GM12878 (cell line): Measurements from ENCODE around the gene PAX5. TPM values are rescaled to one million over a fixed set of nuclear protein-coding genes. Genes with fewer than 3 reads are reported as not detected.
A peak's percentile ranks its signal among the peaks of the same experiment; 100 is the strongest.

Experiments used
- IKZF1 ChIP-seq: fragments of 450-650 bp; conservative IDR thresholded peaks from 2 replicates; pipeline ENCODE4 v1.6.1; 2017; ENCODE audit warnings: antibody characterized with exemption, mild to moderate bottlenecking
- MTA2 ChIP-seq: fragments of 450-650 bp; IDR thresholded peaks from 2 replicates; pipeline ENCODE4 v1.6.1; 2016; ENCODE audit warnings: low read depth, mild to moderate bottlenecking, moderate library complexity
- POU2F2 ChIP-seq: IDR thresholded peaks from 3 replicates; pipeline ENCODE4 v1.6.1; 2011; ENCODE audit warnings: low read depth, mild to moderate bottlenecking, low read length, borderline replicate concordance
- SRF ChIP-seq, 2 experiments: IDR thresholded peaks; 2 replicates each; pipeline ENCODE4 v1.6.1; 2011; ENCODE audit warnings: low read depth in 2 of 2, low read length in 2 of 2, mild to moderate bottlenecking in 1 of 2, moderate library complexity in 1 of 2
- TBL1XR1 ChIP-seq: IDR thresholded peaks from 2 replicates; pipeline ENCODE4 v1.6.1; 2012; ENCODE audit warnings: low read depth, low read length, improper control_type of control experiment
- WRNIP1 ChIP-seq: IDR thresholded peaks from 2 replicates; pipeline ENCODE4 v1.6.1; 2011; ENCODE audit warnings: low read depth, low read length, improper control_type of control experiment, borderline replicate concordance
- polyA plus RNA-seq, 11 experiments: library from polyadenylated mRNA; depleted of rRNA in 4 of 11; unstranded in 6 of 11; stranded (reverse) in 5 of 11; fragments of >200 nt; fragmentation: Nextera tagmentation in 4 of 11; fragmentation: Illumina TruSeq in 1 of 11; extraction: Ambion mirVana in 4 of 11; extraction: Trizol in 1 of 11; gene quantifications; 1 replicate in 1 of 11; 2 replicates in 10 of 11; pipeline versions ENCODE4 v1.2.1 to v1.2.3, GENCODE V29; 2011 to 2016; ENCODE audit warnings: inconsistent platforms in 2 of 11, missing spikeins in 2 of 11, low read depth in 1 of 11
- total RNA-seq, 4 experiments: library from RNA; depleted of rRNA in 3 of 4; stranded (reverse); fragments of >200 nt in 3 of 4; fragmentation: Illumina TruSeq in 1 of 4; extraction: Trizol in 1 of 4; gene quantifications; 2 replicates each; pipeline versions ENCODE4 v1.2.1 to v1.2.3, GENCODE V29; 2013 to 2021
- TF ChIP-seq, protein P1 (sequence below): fragments of 450-650 bp; formaldehyde crosslinking; IDR thresholded peaks from 2 replicates; pipeline ENCODE4 v1.4.0; 2022; ENCODE audit warnings: mild to moderate bottlenecking, moderate library complexity
- TF ChIP-seq, protein P2 (sequence below): fragments of 150-350 bp; IDR thresholded peaks from 2 replicates; pipeline ENCODE4 v1.6.1; 2016; ENCODE audit warnings: low read depth, low read length
- TF ChIP-seq, protein P3 (sequence below): fragments of 450-650 bp; IDR thresholded peaks from 2 replicates; pipeline ENCODE4 v1.6.1; 2016; ENCODE audit warnings: mild to moderate bottlenecking
- TF ChIP-seq, protein P4 (sequence below): IDR thresholded peaks from 2 replicates; pipeline ENCODE4 v1.6.1; 2012; ENCODE audit warnings: low read depth, low read length, improper control_type of control experiment

PAX5 gene
- total and polyA plus RNA-seq, 10 of the 15 experiments (the other 5 are each of a cell fraction or from before 2014, with no cell fraction given): 2.2 to 123 (median 31.9) TPM

DNA sequence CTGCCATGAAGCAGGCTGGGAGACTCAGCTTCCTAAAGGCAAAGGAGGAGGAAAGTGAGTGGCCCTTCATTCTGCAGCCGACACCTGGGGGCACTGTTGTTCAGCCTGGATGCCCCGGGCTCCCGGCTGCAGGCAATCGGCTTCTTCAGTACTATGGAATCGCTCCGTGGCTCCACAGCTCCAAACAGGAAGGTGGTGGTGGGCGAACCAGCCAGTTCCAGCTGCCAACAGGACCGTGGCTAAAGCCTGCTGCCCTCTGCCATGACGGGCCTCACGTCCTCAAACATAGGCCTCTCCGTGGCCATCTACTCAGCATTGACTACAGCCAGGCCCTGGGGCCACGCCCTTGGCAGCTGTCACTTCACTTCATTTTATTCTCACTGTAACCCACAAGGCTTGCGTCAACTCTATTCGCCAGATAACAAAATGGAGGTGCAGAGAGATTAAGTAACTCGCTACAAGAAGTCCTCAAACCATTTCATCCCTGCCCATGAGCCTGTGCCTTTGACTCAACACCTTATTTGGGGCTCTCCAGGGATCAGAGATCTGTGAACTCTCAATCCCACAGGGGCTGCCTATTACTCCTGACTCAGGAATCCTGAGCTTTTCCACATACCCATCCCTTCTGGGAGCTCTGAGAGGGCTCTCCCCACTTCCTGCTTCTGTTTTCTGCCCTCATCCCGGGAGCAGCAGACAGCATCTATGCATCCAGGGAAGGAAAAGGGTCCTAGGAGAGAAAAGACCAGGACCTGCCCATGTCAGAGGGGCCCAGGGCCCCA is 38.0 kb downstream of the PAX5 start (continued):
- TF ChIP-seq, protein P1, sequence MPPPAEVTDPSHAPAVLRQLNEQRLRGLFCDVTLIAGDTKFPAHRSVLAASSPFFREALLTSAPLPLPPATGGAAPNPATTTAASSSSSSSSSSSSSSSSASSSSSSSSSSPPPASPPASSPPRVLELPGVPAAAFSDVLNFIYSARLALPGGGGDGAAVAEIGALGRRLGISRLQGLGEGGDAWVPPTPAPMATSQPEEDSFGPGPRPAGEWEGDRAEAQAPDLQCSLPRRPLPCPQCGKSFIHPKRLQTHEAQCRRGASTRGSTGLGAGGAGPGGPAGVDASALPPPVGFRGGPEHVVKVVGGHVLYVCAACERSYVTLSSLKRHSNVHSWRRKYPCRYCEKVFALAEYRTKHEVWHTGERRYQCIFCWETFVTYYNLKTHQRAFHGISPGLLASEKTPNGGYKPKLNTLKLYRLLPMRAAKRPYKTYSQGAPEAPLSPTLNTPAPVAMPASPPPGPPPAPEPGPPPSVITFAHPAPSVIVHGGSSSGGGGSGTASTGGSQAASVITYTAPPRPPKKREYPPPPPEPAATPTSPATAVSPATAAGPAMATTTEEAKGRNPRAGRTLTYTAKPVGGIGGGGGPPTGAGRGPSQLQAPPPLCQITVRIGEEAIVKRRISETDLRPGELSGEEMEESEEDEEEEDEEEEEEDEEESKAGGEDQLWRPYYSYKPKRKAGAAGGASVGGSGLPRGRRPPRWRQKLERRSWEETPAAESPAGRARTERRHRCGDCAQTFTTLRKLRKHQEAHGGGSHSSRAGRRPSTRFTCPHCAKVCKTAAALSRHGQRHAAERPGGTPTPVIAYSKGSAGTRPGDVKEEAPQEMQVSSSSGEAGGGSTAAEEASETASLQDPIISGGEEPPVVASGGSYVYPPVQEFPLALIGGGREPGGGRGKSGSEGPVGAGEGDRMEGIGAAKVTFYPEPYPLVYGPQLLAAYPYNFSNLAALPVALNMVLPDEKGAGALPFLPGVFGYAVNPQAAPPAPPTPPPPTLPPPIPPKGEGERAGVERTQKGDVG (CRISPR knock-in tag): no peak
- no peak for TF ChIP-seq POU2F2
- TF ChIP-seq, protein P2, sequence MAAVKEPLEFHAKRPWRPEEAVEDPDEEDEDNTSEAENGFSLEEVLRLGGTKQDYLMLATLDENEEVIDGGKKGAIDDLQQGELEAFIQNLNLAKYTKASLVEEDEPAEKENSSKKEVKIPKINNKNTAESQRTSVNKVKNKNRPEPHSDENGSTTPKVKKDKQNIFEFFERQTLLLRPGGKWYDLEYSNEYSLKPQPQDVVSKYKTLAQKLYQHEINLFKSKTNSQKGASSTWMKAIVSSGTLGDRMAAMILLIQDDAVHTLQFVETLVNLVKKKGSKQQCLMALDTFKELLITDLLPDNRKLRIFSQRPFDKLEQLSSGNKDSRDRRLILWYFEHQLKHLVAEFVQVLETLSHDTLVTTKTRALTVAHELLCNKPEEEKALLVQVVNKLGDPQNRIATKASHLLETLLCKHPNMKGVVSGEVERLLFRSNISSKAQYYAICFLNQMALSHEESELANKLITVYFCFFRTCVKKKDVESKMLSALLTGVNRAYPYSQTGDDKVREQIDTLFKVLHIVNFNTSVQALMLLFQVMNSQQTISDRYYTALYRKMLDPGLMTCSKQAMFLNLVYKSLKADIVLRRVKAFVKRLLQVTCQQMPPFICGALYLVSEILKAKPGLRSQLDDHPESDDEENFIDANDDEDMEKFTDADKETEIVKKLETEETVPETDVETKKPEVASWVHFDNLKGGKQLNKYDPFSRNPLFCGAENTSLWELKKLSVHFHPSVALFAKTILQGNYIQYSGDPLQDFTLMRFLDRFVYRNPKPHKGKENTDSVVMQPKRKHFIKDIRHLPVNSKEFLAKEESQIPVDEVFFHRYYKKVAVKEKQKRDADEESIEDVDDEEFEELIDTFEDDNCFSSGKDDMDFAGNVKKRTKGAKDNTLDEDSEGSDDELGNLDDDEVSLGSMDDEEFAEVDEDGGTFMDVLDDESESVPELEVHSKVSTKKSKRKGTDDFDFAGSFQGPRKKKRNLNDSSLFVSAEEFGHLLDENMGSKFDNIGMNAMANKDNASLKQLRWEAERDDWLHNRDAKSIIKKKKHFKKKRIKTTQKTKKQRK: no peak
- TF ChIP-seq SRF (IDR thresholded peaks at IDR 0.05; ENCODE audit: low read depth in 2 of 2, low read length in 2 of 2): 0 out of 4 replicates have a peak, but pooled peaks of 1 of the 2 experiments have one; percentile 6
- TF ChIP-seq MTA2: peak; percentile 46
- TF ChIP-seq, protein P3, sequence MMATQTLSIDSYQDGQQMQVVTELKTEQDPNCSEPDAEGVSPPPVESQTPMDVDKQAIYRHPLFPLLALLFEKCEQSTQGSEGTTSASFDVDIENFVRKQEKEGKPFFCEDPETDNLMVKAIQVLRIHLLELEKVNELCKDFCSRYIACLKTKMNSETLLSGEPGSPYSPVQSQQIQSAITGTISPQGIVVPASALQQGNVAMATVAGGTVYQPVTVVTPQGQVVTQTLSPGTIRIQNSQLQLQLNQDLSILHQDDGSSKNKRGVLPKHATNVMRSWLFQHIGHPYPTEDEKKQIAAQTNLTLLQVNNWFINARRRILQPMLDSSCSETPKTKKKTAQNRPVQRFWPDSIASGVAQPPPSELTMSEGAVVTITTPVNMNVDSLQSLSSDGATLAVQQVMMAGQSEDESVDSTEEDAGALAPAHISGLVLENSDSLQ: peak; percentile 90
- peak; percentile 93 for TF ChIP-seq IKZF1
- TF ChIP-seq, protein P4, sequence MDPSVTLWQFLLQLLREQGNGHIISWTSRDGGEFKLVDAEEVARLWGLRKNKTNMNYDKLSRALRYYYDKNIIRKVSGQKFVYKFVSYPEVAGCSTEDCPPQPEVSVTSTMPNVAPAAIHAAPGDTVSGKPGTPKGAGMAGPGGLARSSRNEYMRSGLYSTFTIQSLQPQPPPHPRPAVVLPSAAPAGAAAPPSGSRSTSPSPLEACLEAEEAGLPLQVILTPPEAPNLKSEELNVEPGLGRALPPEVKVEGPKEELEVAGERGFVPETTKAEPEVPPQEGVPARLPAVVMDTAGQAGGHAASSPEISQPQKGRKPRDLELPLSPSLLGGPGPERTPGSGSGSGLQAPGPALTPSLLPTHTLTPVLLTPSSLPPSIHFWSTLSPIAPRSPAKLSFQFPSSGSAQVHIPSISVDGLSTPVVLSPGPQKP: no peak
- no peak for TF ChIP-seq WRNIP1
- peak; percentile 40; the same call in 1 of the 2 replicates for TF ChIP-seq TBL1XR1
- TF ChIP-seq, all 136 proteins: peak for 34
